Bone marrow (tissue), 2 donors: Measurements from ENCODE around the gene TBXT.

Experiments used
- DNase-seq, 2 donors: peaks; one replicate each; lab custom pipeline; 2025; lab: John Stamatoyannopoulos, UW

TBXT gene

DNA sequence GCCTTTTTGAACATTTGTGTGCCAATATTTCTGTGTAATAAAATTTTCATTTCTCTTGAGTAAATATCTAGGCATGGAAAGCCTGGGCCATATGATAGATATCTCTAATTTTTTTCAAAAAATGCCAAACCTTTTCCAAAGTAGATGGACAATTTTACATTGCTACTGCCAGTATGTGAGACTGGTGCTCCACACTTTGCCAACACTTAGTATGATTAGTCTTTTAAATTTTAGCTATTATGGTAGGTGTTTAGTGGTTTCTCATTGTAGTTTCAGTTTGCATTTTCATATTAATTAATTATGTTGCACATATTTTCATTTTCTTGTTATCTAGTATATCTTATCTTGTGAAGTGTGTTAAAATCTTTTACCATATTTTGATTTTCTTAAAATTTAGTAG lies 52.0 kb downstream of the TBXT start:
- DNase-seq: no peak

DNA sequence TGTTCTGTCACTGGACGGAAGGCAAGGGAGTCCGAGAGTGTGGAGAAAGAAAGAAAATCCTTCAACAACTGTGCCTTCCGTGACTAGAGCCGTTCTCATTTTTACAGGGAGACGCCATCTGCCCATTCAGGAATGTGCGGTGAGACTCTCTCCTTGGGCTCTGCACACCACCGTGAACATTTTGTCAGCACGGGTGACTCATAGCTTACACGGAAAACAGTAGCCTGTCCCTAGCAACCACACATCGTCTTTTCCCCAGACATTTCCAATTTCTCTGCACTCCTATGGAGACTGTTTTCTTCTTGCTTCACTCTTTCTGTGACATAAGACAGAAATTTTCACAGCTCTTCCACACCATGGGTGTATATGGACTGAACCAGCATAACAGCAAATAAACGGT lies 55.1 kb downstream of the TBXT start:
- no peak for DNase-seq

DNA sequence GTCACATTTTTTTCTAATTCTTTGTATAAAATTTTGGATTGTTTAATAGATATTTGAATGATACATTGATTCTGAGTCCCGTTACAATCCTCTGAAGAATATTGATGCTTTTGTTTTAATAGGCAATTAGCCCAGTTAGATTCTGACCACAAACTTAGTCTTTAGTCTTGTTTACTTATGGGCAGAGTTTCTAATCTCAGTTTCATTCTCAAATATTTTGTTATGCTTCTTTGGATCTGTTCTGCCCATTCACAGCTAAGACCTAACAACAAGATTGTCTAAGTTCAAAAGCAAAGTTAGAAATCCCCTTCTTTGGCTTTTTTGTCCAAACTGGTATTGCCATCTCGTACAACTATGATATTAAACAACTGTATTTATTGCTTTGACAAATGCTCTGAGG lies 58.0 kb downstream of the TBXT start:
- DNase-seq: no peak
